Measurements from ENCODE around the gene REPS1. TPM values are rescaled to one million over a fixed set of nuclear protein-coding genes. Genes with fewer than 3 reads are reported as not detected.

The REPS1 gene
- total RNA-seq, 1 experiment from 2014 or later, result 74.4 TPM

DNA sequence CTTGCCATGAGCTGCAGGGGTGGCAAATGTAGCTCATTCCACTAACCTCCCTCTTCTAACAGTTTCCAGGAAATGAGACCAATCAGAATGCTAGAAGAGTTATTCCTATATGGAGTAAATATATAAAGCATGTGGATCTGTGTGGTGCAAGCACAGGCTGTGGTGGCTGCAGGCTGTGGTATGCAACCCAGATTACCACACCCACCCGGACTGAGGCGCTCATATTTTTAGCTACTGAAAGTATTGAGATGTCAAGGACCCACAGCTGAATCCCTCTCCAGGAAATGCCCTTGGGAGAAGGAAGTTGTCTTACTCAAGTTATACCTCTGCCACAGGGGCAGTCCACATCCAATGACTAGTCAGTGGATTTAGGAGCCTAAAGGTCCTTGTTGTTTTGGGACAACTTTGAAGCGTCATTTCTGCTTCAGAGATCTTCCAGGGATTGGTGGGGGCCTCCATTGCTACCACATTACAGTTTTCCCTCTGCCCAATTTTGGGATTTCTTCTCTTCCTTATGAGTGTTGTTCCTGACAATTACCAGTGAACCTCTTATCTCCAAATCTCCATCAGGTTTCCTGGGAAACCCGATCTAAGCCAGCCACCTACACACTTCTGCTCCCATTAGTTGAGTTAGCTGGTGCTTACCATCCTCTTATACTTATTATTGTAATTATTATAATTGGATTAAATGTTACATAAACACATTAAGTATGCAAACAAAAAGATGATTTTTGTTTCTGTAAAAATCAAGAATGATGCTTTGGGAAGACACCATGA, 12.1 kb upstream of the REPS1 start:
- no peak for DNase-seq
- no peak overlapping the region for H3K56ac ChIP-seq (ENCODE audit: insufficient read length, low read depth, low read length)
- no peaks in the 10 kb centered on the region for H3K9me3 Mint-ChIP-seq
- H3K79me1 ChIP-seq (ENCODE audit: insufficient read depth, low read depth, low read length, poor library complexity, severe bottlenecking), result no peaks in the 10 kb centered on the region
- H3K23me2 ChIP-seq (ENCODE audit: insufficient read length, low read depth, low read length, poor library complexity, severe bottlenecking), result no peaks in the 10 kb centered on the region
- H3K36me3 Mint-ChIP-seq (ENCODE audit: insufficient read depth in 1 of 3, low read depth in 3 of 3), result no peaks in the 10 kb centered on the region; a peak in 1 of 7 replicates
- H3K18ac ChIP-seq (ENCODE audit: insufficient read length, low read depth, low read length), result no peak overlapping the region
- no peak overlapping the region for H3K23ac ChIP-seq (ENCODE audit: insufficient read length, low read depth, low read length)
- H3K4me2 ChIP-seq (ENCODE audit: insufficient read depth, insufficient read length, low read length), result no peak overlapping the region
- H3K9ac ChIP-seq (ENCODE audit: extremely low read depth, insufficient read length, low read length), result no peak overlapping the region
- no peak overlapping the region for H2AK5ac ChIP-seq (ENCODE audit: insufficient read length, low read length)
- TF ChIP-seq CTCF (conservative IDR thresholded peaks at IDR 0.05), result no peak
- H3K14ac ChIP-seq (ENCODE audit: insufficient read depth, low read length), result no peak overlapping the region
- H3K79me2 ChIP-seq (ENCODE audit: insufficient read depth, low read length), result no peaks in the 10 kb centered on the region
- H3K4me3 Mint-ChIP-seq, result no peak overlapping the region
- H4K91ac ChIP-seq (ENCODE audit: insufficient read length, low read depth, low read length), result no peak overlapping the region
- no peak overlapping the region for H3K4ac ChIP-seq (ENCODE audit: low read depth, low read length)
- H3K9me3 ChIP-seq (ENCODE audit: control insufficient read depth, low read depth, low read length), result no peaks in the 10 kb centered on the region
- H3K27me3 Mint-ChIP-seq (ENCODE audit: low read depth), result no peaks in the 10 kb centered on the region
- no peaks in the 10 kb centered on the region for H4K20me1 ChIP-seq (ENCODE audit: control insufficient read depth, insufficient read depth, insufficient read length)
- H3K27me3 ChIP-seq (ENCODE audit: insufficient read depth, low read length), result no peaks in the 10 kb centered on the region
- H3K4me1 Mint-ChIP-seq, result peaks cover 17 to 20% of the 10 kb centered on the region in 2 experiments
- no peak overlapping the region for H2BK15ac ChIP-seq (ENCODE audit: low read depth, low read length)
- H2BK20ac ChIP-seq (ENCODE audit: low read depth, low read length, poor library complexity, severe bottlenecking), result no peak overlapping the region
- no peaks in the 10 kb centered on the region; the same call in 1 of the 2 replicates for H3K4me1 ChIP-seq (ENCODE audit: insufficient read depth, low read length)
- H2BK5ac ChIP-seq (ENCODE audit: insufficient read length, low read length), result no peak overlapping the region
- no peak overlapping the region for H3K27ac ChIP-seq (ENCODE audit: insufficient read length, low read depth, low read length)
- no peak overlapping the region for H3K27ac Mint-ChIP-seq
- no peak overlapping the region for H2AFZ ChIP-seq (ENCODE audit: low read length)
- no peak overlapping the region for H2BK12ac ChIP-seq (ENCODE audit: insufficient read length, low read depth, low read length)
- no CpG with 5 or more reads among the region's 4 CpGs for WGBS (ENCODE audit: extremely low coverage, insufficient read length, low lambda C conversion rate)
- H4K8ac ChIP-seq (replicated peaks; ENCODE audit: insufficient read length, low read depth, low read length), result no peak overlapping the region
- no peak overlapping the region for H2BK120ac ChIP-seq (ENCODE audit: low read depth, low read length, poor library complexity, severe bottlenecking)
- H4K5ac ChIP-seq (ENCODE audit: insufficient read length, low read depth, low read length), result no peak overlapping the region
- no peak overlapping the region for H3T11ph ChIP-seq (ENCODE audit: low read length)
